GM18867 (cell line): Measurements from ENCODE around the gene LLPH.

Experiments
- ATAC-seq: cut with Tn5 transposase; IDR thresholded peaks from one replicate; pipeline ENCODE4 v1.9.1; 2021; ENCODE audit warnings: mild to moderate bottlenecking, moderate library complexity; ENCODE audit not compliant: unreplicated experiment

Gene LLPH

DNA sequence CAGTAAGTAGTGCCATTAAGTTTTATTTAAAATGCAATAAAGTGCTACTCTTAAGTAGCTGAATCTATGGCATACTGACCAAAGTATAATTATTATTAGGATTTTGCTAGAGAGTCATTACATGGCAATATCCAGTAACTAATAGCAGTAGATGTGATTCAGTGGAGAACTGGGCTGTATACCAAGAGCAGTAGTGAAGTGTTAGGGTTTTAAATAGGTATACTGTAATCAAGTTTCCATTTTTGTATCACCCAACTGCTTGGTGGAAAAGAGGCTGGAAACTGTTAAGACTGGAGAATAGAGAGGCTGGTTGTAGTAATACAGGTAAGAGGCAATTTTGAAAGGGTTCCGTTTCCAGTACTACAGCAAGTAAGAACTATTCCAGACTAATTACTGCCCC lies 13.3 kb upstream of the LLPH start:
- ATAC-seq, result no peak

DNA sequence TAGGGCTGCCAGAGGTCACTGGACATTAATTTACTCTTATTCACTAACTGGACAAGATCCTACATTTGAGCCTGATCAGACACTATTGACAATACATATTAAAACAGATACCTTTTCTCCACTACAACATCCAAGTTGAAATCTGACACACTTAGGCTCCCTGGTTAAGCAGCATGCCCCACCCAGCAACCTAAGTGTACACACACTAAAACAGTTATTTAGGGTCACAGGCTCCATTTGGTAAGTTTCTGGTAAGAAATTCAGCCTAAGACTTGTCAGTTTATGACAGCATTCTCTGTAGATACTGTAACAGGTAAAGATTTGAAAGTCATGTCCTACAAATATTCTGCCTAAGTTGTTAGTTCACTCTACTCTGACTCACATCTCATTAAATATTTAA lies 12.3 kb upstream of the LLPH start:
- no peak for ATAC-seq

DNA sequence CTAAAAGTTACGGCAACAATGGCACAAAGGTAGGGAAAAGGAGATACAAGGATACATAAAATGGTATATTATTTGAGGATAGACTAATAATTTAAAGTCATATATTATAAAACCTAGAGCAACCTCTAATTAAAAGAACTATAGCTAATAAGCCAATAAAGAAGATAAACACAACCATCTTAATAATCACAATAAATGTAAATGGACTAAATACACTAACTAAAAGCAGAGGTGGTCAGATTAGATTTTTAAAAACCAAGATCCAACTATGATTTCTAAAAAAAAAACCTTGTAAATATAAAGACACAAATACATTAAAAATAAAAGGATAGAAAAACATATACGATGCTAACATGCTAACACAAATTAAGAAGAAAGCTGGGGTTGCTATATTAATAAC lies 10.7 kb upstream of the LLPH start:
- no peak for ATAC-seq

DNA sequence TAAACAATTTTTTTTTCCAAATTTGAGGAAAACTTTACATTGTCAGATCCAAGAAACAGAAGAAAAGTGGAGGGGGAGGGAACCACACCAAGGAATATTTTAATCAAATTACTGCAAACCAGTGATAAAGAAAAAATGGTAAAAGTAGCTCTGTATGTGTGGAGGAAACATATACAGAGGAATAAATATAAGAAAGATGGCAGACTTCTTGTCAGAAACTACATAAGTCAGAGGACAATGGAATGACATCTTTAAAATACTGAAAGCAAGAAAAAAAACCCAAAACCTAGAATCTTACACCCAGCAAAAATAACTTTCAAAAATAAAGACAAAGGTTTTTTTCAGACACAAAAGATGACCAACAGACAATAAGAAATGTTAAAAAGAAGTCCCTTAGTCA lies 10.2 kb upstream of the LLPH start:
- ATAC-seq, result no peak

DNA sequence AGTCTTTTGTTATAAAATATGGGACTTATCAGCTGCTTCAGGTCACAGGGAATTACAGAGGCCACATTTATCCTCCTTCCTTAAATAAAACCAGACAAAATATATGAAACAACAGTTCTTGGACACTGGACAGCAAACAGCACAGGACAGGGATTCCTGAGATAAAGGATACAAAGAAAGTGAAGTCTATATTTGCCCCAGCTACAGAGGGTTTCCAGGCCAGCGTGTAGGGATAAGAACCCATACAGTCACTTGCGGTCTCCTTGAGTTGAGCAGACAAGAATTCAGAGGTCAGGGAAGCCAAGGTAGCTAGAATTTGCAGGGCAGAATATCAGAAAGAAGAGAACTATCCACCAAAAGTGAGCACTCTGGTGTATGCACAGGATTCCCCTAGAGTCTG lies 8.8 kb upstream of the LLPH start:
- ATAC-seq, result no peak

DNA sequence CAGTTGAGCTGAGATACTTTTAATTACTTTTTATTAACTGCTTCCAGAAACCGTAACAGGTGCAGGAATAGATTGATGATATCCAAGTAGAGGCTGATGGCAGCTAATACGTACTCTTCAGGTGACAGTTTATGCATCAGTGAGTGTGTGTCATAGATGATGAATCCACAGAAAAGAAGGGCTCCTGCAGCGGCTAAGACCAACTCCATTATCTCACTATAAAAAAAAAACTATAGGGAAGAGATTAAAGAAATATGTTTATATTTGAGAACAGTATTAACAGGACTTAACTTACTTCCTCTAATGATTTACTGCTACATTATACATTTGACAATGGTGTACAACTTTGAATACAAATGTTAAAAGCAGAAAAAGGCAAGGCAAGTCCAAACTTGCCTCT lies 7.4 kb upstream of the LLPH start:
- ATAC-seq, result no peak

DNA sequence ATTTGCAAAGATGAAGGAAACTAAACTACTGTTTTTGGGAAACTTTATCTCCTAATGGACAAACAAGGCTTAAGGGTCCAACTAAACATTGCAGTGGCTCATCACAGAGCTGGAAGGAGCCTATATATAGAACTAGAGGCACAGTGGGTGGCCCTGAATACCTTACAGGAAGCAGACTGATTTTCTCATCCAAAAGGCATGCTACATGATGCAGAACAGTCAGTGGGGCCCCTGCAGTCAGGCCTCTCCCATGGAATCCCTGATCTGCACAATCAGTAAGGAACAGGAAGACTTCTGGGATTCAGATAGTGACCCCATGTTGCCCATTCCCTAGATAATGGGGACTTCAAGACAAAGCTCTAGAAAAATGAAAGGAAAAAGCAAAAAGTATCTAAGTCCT lies 1.9 kb upstream of the LLPH start:
- no peak for ATAC-seq

DNA sequence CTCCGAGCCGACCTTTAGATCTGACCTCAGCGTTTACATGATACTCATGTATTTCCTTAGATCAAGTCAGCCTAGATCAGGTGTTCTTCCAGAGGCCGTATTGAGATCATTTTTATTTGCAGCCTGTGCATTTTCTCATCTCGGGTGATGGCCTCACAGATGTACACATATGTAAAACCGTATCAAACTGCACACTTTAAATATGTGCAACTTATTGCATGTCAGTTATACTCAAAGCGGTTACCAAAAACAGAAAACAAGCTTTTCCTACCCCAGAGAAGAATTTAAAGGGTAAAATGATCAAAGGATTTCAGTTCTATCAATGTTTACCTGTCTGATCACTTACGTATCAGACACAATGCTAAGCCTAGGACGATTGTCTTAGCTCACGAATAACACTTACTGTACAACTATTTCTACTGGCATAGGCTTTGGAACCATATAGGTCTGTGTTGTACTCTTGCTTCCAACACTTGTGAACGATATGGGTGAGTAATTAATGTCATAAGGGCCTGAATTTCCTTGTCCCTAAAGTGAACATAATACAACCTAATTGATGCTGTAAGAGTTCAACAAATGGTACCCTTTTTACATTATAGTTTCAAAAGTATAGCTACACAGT lies 628 bp upstream of the LLPH start:
- ATAC-seq, result no peak

DNA sequence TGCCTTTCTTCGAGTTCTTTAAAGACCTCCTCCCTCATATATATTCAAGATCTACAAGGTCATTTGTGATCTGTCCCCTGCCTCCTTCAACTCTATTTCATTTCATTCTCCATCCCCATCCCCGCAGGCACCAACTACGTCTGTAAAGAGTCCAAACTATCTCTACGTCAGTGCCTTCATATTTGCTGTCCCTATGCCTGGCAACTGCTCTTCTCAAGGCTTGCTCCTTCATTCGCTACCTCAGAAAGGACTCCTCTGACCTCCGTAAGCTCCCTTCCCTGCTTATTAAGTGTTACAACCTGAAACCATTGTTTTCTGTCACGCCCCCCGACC lies 650 bp downstream of the LLPH start:
- ATAC-seq, result peak; percentile 1

DNA sequence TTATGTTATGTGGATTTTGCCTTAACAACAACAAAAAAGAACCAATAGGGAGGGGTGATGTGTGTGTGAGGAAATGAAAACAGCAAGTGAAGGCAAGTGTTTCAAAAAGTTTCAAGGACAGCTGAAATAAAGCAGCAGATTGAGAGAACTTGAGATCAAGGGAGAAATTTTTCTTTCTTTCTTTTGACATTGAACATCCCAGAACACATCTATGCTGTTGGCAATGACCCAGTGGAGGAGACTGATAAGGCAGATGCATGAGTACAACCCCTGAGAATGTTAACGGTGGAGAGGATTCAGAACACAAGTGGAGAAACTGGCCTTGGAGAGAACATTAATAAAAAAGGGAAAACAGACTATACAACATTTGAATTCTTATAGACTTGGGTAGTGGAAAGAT lies 2.9 kb downstream of the LLPH start:
- ATAC-seq, result no peak

DNA sequence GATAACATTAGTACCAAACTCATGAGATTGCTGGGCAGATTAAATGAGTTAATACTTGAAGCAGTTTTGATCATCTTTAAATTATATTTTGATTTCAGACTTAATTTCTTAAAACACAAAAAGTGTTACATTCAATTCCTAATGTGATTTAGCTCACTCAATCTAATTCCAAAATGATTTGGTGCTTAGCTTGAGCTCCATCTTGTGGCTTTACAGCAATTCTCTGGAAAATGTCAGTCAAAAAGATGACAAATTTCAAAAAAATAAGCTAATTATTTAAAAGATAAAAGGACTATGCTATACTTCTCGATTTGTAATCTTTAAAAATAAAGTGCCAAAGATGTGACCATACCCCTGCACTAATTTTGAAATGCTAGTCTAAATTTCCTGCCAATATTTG lies 10.1 kb downstream of the LLPH start:
- no peak for ATAC-seq

DNA sequence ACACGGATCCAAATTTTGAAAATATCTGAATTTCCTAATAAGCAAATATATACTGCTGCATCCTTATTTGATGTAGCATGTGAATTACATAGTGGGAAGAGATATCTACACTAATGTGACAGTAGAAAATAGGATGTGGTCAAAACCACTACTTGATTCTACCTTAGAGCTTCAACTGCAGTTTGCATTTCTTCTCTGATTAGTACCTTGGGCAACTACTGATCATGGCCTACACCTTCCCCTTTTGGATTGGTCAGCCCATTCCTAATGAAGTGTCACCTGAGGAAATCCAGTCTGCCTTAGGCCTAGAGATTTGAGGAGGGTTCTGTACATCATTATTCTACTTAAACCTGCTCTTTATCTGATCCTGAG lies 10.7 kb downstream of the LLPH start:
- peak; percentile 72 for ATAC-seq

DNA sequence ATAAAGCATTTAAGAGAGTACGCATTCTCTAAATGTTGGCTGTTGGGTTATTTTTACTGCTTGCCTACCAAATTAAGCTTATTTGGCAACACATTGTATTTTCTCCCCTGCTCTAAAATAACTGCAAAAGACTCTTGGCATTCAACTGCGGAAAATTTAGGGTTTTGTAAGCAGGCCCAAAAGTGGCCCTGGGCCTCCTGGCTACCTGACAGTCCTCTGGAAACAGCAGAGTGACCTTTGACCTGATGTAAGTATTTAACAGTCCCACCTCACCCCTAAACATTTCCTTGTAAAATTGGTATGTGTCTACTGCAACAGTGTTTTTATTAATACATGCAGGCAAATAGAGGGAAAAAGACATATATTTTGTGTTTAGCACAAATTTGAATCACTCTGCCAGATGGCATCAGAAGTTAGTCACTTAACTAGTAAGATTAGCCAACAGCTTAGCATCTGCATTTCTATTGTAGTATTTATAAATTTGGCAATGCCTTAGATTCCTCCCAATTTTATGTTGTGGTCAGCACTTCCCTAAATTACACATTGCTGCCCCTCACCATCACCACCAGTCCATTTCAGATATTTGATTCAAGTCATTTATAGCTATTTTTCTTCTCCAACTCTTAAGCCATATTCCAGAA lies 11.2 kb downstream of the LLPH start:
- ATAC-seq, result no peak

DNA sequence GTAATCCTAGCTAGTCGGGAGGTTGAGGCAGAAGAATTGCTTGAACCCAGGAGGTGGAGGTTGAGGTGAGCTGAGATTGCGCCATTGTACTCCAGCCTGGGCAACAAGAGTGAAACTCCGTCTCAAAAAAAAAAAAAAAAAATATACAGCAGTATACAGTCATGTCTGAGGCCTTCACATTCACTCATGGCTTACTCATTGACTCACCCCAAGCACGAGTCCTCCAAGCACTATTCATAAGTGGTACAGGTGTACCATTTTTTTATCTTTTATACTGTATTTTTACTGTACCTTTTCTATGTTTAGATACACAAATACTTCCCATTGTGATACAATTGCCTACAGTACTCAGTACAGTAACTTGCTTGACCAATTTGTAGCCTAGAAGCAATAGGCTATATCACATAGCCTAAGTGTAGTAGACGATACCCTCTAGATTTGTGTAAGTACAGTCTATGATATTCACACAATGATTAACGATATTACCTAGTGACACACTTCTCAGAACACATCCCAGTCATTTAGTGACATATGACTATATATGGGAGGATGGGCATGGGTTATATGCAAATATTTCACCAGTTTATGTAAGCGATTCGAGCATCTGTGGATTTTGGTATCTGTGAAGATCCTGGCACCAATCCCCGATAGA lies 12.2 kb downstream of the LLPH start:
- ATAC-seq, result peak; percentile 47

DNA sequence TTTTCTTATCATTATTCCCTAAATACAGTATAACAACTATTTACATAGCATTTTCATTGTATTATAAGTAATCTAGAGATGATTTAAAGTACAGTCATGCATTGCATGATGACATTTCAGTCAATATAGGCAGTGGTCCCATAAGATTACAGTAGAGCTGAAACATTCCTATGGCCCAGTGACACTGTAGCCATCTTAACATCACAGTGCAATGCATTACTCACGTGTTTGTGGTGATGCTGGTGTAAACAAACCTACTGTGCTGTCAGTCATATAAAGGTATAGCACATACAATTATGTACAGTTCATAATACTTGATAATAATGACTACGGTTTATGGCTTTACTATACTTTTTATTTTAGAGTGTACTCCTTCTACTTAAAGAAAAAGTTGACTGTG lies 13.3 kb downstream of the LLPH start:
- no peak for ATAC-seq

DNA sequence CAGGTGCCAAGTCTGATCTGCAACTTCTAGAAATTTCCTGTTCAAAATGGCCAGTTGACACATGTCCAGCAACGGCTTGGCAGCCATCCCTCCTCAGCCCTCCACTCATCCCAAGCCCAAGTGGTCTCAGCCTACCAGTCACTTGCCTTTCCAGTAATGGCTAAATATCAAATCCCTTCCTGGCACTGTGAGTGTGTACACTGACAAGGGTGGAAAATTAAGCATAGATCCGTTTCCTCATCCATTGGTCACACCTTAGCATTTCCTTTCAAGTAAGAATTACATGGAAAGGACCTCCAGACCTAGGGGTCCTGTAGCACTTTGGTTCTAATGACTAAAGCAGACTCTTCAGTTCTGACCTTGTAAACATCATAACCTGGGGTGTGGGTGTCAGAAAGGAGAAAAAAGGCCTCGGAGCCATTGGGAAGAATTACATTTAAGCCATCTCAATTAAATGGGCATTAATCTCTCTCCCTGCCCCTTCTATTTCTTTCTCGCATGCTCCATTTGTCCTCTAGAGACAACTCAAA lies 15.4 kb downstream of the LLPH start:
- no peak for ATAC-seq

DNA sequence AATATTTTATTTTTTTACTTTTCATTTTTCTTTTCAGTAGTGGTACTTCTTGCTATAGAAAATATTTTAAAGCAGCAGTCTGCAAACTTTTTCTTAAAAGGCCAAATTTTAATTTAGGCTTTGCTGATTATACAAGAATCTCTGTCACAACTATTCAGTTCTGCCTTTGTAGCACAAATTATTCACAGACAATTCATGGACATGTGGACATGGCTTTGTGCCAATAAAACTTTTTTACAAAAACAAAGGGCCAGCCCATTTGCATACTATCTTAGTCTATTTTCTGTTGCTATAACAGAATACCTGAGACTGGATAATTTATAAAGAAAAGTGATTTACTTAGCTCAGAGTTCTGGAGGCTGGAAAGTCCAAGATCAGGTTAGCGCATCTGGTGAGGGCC lies 17.1 kb downstream of the LLPH start:
- ATAC-seq, result no peak

DNA sequence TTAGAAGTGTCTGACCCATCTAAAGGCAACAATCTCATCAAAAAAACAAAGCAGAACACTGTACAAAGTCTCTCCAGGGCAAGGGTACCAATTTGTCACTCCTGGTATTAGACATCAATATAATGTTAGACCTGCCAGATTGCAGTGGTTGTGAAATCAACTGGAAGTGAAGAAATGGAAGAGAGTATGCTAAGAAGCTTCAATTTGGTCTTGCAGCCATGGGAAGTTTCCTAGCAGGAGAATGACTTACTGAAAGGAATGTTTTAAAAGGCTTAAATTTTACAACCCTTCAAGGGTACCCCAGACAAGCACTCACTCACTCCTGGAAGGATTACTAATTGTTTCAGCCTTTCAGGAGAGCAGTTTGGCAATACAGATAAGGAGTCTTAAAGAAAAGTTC lies 18.9 kb downstream of the LLPH start:
- no peak for ATAC-seq

DNA sequence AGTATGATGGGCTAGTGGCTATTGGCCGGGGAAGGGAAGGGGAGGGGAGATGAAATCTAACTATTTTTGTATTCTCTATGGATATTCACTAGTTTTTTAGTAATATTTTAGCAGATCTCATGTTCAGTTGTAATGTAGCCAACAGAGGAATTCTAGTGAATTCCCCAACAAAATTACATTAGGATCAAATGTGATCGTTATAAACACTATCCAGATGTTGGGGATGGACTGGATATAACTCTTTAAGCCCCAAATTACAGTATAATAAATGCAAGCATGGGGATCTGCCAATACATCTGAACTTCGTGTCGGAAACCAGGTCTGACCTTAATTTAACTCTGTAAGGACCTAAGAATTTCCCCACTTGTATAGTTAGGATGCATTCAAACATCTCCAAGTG lies 21.5 kb downstream of the LLPH start:
- no peak for ATAC-seq

DNA sequence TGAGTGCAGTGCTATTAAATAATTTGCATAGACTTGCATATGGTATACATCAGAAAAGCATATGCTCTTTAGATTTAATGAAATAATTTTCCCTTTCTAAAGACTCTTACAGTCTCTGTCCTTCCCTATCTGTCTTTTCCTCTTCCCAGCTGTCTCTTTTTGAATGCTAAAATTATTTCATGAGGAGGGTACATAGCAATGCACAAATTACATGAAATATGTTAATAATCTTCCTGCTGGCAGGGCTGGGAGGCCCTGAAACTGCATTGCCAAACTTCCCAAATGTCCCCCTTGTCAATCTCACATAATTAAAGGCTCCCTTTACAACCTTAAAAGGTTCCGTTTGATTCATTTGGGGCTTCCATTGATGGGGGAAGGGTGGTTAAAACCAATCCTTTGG lies 22.2 kb downstream of the LLPH start:
- no peak for ATAC-seq

DNA sequence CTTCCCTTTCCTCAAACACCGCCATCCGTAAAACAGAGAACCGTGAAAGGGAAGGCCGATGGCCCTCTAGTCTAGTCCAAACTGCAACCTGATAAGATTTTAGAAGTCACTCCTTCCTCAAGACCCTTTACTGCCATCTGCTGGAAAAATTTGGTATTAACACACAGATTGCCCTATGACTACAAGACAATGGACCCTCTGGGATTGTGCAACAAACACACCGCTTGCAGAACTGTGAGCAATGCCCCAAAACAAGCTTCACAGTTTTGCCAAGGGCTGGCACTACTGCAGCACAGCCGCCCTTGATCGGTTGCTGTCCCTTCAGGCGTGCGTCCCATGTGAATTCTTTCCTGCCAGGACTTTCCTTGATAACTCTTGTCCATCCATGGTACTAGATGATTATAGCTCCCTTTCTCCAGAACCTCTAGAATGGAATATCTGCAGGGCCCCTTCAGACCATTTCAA lies 23.1 kb downstream of the LLPH start:
- ATAC-seq, result peak; percentile 93
